ENCODE results near the gene CLCN2.

Gene CLCN2

GRCh38 chr3:184296616-184297015, 64.8 kb downstream of the CLCN2 start:
- DNase-seq (ENCODE audit: low read depth, low spot score): no peak

All from ELF-1 (cell line).